Peyer's patch (tissue), 4 donors: Measurements from ENCODE around the gene FOXG1. TPM values are rescaled to one million over a fixed set of nuclear protein-coding genes. Genes with fewer than 3 reads are reported as not detected.

Experiments used
- DNase-seq, 3 donors: peaks; one replicate each; pipeline ENCODE4 v3.0.0-alpha.2; 2017 to 2019
- H3K27ac ChIP-seq, 4 donors: fragments of 200-600 bp; sonication (generic); one replicate each; pipeline ENCODE4 v1.5.1; 2016 to 2019
- H3K27me3 ChIP-seq, 2 donors: fragments of 200-600 bp; sonication (generic); one replicate each; pipeline ENCODE4 v1.5.1; 2019
- H3K36me3 ChIP-seq, 3 donors: fragments of 200-600 bp; sonication (generic); one replicate each; pipeline ENCODE4 v1.5.1; 2016 to 2019
- H3K4me1 ChIP-seq, 4 donors: fragments of 200-600 bp; sonication (generic); one replicate each; pipeline ENCODE4 v1.5.1; 2016 to 2019
- H3K4me3 ChIP-seq, 4 donors: fragments of 200-600 bp; sonication (generic); 1 replicate in 3 of 4; 2 replicates in 1 of 4; pipeline ENCODE4 v1.5.1; 2016 to 2019; ENCODE audit warnings: mild to moderate bottlenecking in 1 of 4
- H3K9me3 ChIP-seq, 4 donors: fragments of 200-600 bp; sonication (generic); one replicate each; pipeline ENCODE4 v1.5.1; 2016 to 2019; ENCODE audit warnings: mild to moderate bottlenecking in 1 of 4
- POLR2A ChIP-seq, 2 donors: fragments of 450-650 bp; IDR thresholded peaks; one replicate each; pipeline ENCODE4 v1.5.1; 2017; ENCODE audit warnings: antibody characterized with exemption in 2 of 2, mild to moderate bottlenecking in 2 of 2, moderate library complexity in 2 of 2
- total RNA-seq, 4 donors: library from RNA; depleted of rRNA; stranded (reverse); fragments of >200 nt; gene quantifications; one replicate each; pipeline ENCODE4 v1.1.0, GENCODE V29; 2016
- TF ChIP-seq, protein P1 (sequence below), 6 experiments: fragments of 450-650 bp in 4 of 6; fragments of 200-600 bp in 2 of 6; sonication (generic) in 1 of 6; IDR thresholded peaks; one replicate each; pipeline ENCODE4 v1.5.1; 2017 to 2019; ENCODE audit warnings: antibody characterized with exemption in 6 of 6, mild to moderate bottlenecking in 3 of 6, moderate library complexity in 1 of 6

FOXG1 gene
- total RNA-seq, 4 donors from 2014 or later: not detected

DNA sequence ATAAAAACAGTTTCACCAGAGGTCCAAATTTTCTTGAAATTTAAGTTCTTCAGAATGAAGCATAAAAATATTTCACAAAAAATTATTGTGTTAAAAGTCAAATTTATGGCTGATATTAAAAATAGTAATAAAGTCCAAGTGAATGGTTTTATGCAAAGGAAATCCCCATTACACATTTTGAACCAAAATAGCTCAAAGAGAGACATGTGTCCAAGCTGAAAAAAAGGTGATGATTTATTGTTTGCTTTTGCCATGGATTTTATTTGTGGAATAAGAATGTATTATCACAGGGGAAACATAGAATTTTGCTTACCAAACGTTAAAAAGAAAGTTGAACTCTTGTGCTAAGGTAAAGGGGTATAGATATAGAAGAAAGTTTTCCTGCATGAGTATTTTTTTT, 4.6 kb downstream of the FOXG1 start:
- Histone ChIP-seq H3K4me3 (no peak overlapping the region), H3K27me3 (peaks cover 0 to 30% of the 10 kb centered on the region in 2 donors), H3K36me3 (no peaks in the 10 kb centered on the region), H3K27ac (no peak overlapping the region), H3K9me3 (peaks cover 0 to 6% (median 2%) of the 10 kb centered on the region in 4 donors), H3K4me1 (peaks cover 0 to 6% (median 0%) of the 10 kb centered on the region in 4 donors)
- DNase-seq: no peak
- TF ChIP-seq POLR2A (IDR thresholded peaks at IDR 0.05): no peak
- TF ChIP-seq, protein P1, sequence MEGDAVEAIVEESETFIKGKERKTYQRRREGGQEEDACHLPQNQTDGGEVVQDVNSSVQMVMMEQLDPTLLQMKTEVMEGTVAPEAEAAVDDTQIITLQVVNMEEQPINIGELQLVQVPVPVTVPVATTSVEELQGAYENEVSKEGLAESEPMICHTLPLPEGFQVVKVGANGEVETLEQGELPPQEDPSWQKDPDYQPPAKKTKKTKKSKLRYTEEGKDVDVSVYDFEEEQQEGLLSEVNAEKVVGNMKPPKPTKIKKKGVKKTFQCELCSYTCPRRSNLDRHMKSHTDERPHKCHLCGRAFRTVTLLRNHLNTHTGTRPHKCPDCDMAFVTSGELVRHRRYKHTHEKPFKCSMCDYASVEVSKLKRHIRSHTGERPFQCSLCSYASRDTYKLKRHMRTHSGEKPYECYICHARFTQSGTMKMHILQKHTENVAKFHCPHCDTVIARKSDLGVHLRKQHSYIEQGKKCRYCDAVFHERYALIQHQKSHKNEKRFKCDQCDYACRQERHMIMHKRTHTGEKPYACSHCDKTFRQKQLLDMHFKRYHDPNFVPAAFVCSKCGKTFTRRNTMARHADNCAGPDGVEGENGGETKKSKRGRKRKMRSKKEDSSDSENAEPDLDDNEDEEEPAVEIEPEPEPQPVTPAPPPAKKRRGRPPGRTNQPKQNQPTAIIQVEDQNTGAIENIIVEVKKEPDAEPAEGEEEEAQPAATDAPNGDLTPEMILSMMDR (IDR thresholded peaks at IDR 0.05): no peak

DNA sequence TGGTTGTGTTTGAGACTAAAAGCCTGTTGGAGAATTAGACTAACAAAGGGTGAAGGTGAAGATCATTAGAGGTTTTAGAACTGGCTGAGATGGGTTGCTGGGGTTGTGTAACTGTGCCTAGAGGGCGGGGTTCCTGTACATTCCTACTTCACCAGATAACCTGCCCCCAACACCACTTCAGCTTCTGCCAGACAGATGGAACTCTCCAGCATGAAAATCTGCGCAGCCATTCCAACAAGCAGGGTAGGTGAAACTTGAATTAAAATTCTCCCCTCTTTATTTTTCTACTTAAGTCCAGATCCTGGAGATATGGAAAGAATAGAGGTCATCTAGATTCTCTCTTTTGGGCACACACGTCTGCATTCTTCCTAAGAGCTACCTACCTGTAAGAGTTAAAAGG, 6.0 kb downstream of the FOXG1 start:
- no peak for DNase-seq
- no peaks in the 10 kb centered on the region for H3K36me3 ChIP-seq
- H3K27ac ChIP-seq: no peak overlapping the region
- H3K4me1 ChIP-seq: no peaks in the 10 kb centered on the region
- no peak overlapping the region for H3K4me3 ChIP-seq
- peaks cover 0 to 21% of the 10 kb centered on the region in 2 donors for H3K27me3 ChIP-seq
- TF ChIP-seq, protein P1 (IDR thresholded peaks at IDR 0.05): no peak
- TF ChIP-seq POLR2A (IDR thresholded peaks at IDR 0.05): no peak
- H3K9me3 ChIP-seq: peaks cover 0 to 6% (median 2%) of the 10 kb centered on the region in 4 donors

DNA sequence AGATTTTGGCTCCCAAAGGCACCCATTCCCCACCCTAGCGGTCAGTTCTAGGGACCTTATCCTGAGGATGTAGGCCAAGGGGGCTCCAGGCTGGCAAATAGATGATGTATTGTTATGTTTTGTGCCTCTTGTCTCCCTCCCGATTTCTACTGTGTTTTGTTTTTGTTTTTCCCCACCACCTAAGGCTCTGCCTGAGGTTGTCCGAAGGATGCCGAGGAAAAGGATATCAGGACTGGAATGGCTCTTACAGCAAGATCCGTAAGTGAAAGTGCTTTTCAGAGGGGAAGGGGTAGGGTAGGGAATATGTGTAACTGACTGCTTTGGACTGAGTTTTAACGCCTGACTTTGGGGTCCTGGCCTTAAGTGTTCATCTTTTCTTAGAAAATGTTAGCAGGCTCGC, 6.6 kb downstream of the FOXG1 start:
- peaks cover 0 to 15% of the 10 kb centered on the region in 2 donors for H3K27me3 ChIP-seq
- H3K9me3 ChIP-seq: peaks cover 0 to 3% (median under 1%) of the 10 kb centered on the region in 4 donors
- no peak overlapping the region for H3K4me3 ChIP-seq
- H3K27ac ChIP-seq: no peak overlapping the region
- H3K4me1 ChIP-seq: no peaks in the 10 kb centered on the region
- TF ChIP-seq POLR2A (IDR thresholded peaks at IDR 0.05): no peak
- TF ChIP-seq, protein P1 (IDR thresholded peaks at IDR 0.05): no peak
- no peak for DNase-seq
- no peaks in the 10 kb centered on the region for H3K36me3 ChIP-seq

DNA sequence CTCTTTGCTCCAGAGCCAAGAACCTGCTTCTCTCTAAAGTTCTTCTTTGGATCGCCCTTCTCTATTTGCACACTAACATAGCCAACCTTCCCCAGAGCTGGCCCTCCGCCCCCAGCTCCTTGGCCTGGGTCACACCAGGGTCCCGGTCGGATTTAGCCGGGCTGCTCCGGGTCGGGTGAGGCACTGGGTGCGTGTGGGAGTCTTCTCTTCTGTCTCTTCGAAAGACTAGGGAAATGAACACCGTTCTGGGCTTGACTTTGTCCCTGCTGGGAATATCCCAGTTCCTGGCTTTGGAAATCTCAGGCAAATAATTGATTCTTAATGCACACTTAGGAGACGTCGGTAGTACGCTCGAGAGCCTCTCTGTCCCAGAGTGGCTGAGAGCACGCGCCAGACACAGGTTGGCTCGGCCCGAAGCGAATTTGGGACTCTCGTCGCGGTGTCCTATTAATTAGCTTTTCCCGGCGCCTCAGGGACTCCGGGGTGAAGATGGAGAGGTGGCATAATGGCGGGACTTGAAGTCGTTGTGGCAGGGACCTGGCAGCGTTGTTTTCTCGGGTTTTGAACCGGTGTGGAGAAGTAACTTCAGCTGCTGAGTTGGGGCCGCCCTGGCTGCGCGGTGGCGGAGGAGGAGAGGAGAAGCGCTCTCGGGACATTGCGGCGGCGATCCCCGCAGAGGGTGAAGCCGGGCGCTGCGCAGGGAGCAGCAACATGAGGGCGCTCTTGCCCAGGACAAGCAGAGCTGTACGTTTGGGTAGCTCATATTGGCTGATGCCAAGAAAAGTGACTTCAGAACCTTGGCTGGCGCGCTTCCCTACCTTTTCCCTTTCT, 7.5 kb downstream of the FOXG1 start:
- no peak for TF ChIP-seq POLR2A (IDR thresholded peaks at IDR 0.05)
- TF ChIP-seq, protein P1 (IDR thresholded peaks at IDR 0.05): no peak
- H3K4me1 ChIP-seq: no peaks in the 10 kb centered on the region
- H3K4me3 ChIP-seq: no peak overlapping the region
- DNase-seq: no peak
- H3K9me3 ChIP-seq: no peaks in the 10 kb centered on the region
- H3K36me3 ChIP-seq: no peaks in the 10 kb centered on the region
- peaks cover 0 to 11% of the 10 kb centered on the region in 2 donors for H3K27me3 ChIP-seq
- H3K27ac ChIP-seq: no peak overlapping the region

DNA sequence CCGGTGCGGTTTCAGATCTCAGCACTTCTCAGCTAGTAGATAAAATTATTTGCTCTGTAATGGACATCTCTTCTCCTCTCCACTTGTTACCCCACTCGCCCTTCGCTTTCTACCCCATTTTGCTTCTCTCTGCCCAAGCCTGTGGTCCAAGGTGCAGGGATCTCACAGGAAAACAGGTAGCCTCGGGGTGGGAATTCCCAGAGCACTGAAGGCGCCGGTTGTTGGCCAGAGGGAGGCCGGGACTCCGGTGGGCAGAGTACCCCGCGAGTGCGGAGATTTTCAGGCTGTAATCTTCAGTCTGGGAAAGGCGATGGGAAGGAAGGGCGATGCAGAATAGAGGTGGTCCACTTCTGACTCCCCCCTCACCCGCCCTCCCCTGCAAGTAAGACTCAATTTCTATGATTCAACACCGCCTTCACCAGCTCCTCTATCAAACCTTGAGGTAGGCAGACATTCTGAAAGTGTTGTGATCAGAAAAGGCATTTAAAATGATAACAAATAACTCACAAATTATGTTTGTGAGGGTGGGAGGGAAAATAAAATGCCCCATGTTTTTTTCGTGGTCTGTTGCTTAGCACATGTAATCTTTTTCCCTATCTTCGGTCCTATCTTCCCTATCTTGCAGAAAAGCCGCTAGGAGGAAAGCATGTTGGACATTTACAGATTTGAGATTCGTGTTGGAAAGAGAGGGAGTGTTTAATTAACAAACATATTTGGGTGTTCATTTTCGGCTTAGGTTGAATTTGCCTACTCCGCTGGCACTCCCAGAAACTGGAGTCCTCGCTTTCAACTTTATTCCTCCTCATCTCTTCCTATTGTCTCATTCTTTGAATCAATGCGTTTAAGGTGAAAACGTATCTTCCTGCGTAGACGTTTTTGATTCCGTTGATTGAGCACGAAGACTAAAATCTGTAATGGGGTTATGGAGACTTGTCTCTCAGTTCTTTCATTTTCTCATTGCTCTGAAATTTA, 8.5 kb downstream of the FOXG1 start:
- TF ChIP-seq, protein P1 (IDR thresholded peaks at IDR 0.05): no peak
- TF ChIP-seq POLR2A (IDR thresholded peaks at IDR 0.05): no peak

More for the DNA sequence above, 8.5 kb downstream of the FOXG1 start:
- no peaks in the 10 kb centered on the region for H3K4me1 ChIP-seq
- H3K27ac ChIP-seq: no peak overlapping the region
- peaks cover 0 to 11% of the 10 kb centered on the region in 2 donors for H3K27me3 ChIP-seq
- H3K9me3 ChIP-seq: no peaks in the 10 kb centered on the region
- H3K36me3 ChIP-seq: no peaks in the 10 kb centered on the region
- no peak overlapping the region for H3K4me3 ChIP-seq
- DNase-seq: no peak
